OCI-LY3 (cell line): ENCODE data around the gene LSM14A.

Source experiments
- EZH2phosphoT487 ChIP-seq: fragments of 200-600 bp; shearing (Covaris generic); IDR thresholded peaks from 2 replicates; pipeline ENCODE4 v1.6.1; 2018; ENCODE audit warnings: antibody characterized with exemption, mixed run types, low read depth
- TF ChIP-seq, protein P1 (sequence below): fragments of 200-600, 300-600 bp; sonication (generic); IDR thresholded peaks from 2 replicates; pipeline ENCODE4 v1.5.1; 2014; ENCODE audit warnings: antibody characterized with exemption, low read length, low read depth

DNA sequence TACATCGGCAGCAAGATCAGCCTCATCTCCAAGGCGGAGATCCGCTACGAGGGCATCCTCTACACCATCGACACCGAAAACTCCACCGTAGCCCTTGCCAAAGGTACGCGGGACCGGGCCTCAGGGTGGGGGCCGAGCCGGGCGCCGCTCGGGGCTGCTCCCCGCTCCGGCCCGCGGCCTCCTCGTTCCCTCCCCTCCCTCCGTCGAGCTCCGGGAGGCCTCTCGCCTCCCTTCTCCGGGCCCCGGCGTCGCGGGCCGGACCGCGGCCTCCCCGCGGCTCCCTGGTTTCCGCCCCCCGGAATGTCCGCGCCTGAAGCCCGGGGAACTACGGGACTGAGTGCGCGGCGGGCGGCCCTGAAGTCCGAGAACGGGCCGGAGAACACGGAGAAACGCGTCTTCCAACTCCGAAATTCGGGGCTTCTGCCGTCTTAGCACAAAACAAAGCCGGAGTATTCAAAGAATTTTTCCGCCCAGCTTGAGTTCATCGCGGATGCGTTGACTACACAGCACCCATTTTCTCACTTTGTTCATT, 423 bp downstream of the LSM14A start:
- TF ChIP-seq, protein P1, sequence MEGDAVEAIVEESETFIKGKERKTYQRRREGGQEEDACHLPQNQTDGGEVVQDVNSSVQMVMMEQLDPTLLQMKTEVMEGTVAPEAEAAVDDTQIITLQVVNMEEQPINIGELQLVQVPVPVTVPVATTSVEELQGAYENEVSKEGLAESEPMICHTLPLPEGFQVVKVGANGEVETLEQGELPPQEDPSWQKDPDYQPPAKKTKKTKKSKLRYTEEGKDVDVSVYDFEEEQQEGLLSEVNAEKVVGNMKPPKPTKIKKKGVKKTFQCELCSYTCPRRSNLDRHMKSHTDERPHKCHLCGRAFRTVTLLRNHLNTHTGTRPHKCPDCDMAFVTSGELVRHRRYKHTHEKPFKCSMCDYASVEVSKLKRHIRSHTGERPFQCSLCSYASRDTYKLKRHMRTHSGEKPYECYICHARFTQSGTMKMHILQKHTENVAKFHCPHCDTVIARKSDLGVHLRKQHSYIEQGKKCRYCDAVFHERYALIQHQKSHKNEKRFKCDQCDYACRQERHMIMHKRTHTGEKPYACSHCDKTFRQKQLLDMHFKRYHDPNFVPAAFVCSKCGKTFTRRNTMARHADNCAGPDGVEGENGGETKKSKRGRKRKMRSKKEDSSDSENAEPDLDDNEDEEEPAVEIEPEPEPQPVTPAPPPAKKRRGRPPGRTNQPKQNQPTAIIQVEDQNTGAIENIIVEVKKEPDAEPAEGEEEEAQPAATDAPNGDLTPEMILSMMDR: no peak
- TF ChIP-seq EZH2phosphoT487: no peak
